Natural killer cell (primary cell): Measurements from ENCODE around the gene TENM3. TPM values are rescaled to one million over a fixed set of nuclear protein-coding genes. Genes with fewer than 3 reads are reported as not detected.

Source experiments
- ATAC-seq, 3 donors: fragments of 150-1000 bp in 2 of 3; fragments of 200-7000 bp in 1 of 3; cut with Tn5 transposase; 1 replicate in 1 of 3; 2 replicates in 2 of 3; pipeline ENCODE4 v1.10.0; 2021; ENCODE audit warnings: mild to moderate bottlenecking in 2 of 3, moderate library complexity in 2 of 3
- DNase-seq, 2 donors: peaks; one replicate each; pipeline versions ENCODE4 v3.0.0 to v3.0.0-alpha.2; 2013 to 2021; ENCODE audit warnings: mixed read lengths in 1 of 2
- H3K27ac ChIP-seq: one replicate; pipeline ENCODE4 v1.5.1; 2013; ENCODE audit warnings: mild to moderate bottlenecking, low read length
- H3K27me3 ChIP-seq: one replicate; pipeline ENCODE4 v1.6.1; 2013; ENCODE audit warnings: low read length; ENCODE audit not compliant: control insufficient read depth, insufficient read depth
- H3K36me3 ChIP-seq: one replicate; pipeline ENCODE4 v1.6.1; 2013; ENCODE audit warnings: low read length; ENCODE audit not compliant: control insufficient read depth, insufficient read depth
- H3K4me1 ChIP-seq: one replicate; pipeline ENCODE4 v1.6.1; 2013; ENCODE audit warnings: low read length; ENCODE audit not compliant: control insufficient read depth, insufficient read depth
- H3K4me3 ChIP-seq: one replicate; pipeline ENCODE4 v1.5.1; 2013; ENCODE audit warnings: low read length
- H3K9me3 ChIP-seq: one replicate; pipeline ENCODE4 v1.6.1; 2013; ENCODE audit warnings: low read length; ENCODE audit not compliant: control insufficient read depth, insufficient read depth
- H3K27ac Mint-ChIP-seq, 2 donors: one replicate each; pipeline ENCODE4 v1.8.0; 2022; ENCODE audit warnings: mild to moderate bottlenecking in 2 of 2, mixed read lengths in 2 of 2, moderate library complexity in 1 of 2
- H3K27me3 Mint-ChIP-seq, 2 donors: one replicate each; pipeline ENCODE4 v1.8.0; 2022; ENCODE audit warnings: low read depth in 2 of 2, mixed read lengths in 2 of 2
- H3K36me3 Mint-ChIP-seq: one replicate; pipeline ENCODE4 v1.8.0; 2022; ENCODE audit warnings: mixed read lengths
- H3K4me1 Mint-ChIP-seq, 2 donors: one replicate each; pipeline ENCODE4 v1.8.0; 2022; ENCODE audit warnings: mixed read lengths in 2 of 2
- H3K4me3 Mint-ChIP-seq: one replicate; pipeline ENCODE4 v1.8.0; 2022; ENCODE audit warnings: mild to moderate bottlenecking, moderate library complexity, mixed read lengths
- H3K9me3 Mint-ChIP-seq, 2 donors: one replicate each; pipeline ENCODE4 v1.8.0; 2022; ENCODE audit warnings: mixed read lengths in 2 of 2
- CTCF ChIP-seq: fragments of 200-600 bp; IDR thresholded peaks from one replicate; pipeline ENCODE4 v1.8.0; 2022; ENCODE audit warnings: antibody characterized with exemption
- WGBS: methylation state at CpG from one replicate; pipeline ENCODE4 v1.1.7; 2013; ENCODE audit warnings: missing lambda C conversion rate; ENCODE audit not compliant: insufficient coverage; 5-methylcytosine and 5-hydroxymethylcytosine counted together
- intact Hi-C: fragments of 100-400 bp; cut with micrococcal nuclease; formaldehyde crosslinking; loops from one replicate; pipeline ENCODE4 v1.14.2; 2022
- total RNA-seq, 4 donors: library from RNA; stranded (reverse); fragments of 120-200 nt in 1 of 4; gene quantifications; one replicate each; pipeline versions ENCODE4 v1.2.3 to v1.2.4, GENCODE V29; 2013 to 2022

The TENM3 gene
- total RNA-seq, 3 donors from 2014 or later (not counting 1 experiment from before 2014, with no cell fraction given), result not detected

DNA sequence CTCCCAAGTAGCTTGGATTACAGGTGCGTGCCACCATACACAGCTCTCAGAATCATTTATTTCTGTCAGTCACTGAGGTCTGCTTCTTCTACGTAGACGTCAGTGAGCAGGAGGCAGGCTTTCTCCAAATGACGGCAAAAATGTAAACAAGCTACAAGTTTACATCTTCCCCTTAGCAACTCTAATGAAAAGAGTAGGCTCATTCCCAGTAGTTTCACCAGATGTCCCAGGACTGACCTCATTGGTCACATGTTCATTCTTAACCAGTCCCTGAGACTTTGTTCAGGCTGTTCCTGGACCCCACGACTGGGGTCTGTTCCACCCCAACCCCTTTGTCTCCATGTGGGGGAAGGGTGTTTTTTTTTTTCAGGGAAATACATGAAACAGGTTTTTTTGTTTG, 67.1 kb downstream of the TENM3 start:
- no peaks in the 10 kb centered on the region for H3K4me1 Mint-ChIP-seq
- no peak overlapping the region for H3K27ac ChIP-seq
- DNase-seq (no peak), ATAC-seq (no peak)
- intact Hi-C loops, result no loop called here
- H3K4me3 ChIP-seq, result no peak overlapping the region
- TF ChIP-seq CTCF, result no peak
- peaks cover 7% of the 10 kb centered on the region in 2 donors for H3K9me3 Mint-ChIP-seq
- H3K27me3 ChIP-seq, result no peaks in the 10 kb centered on the region
- no peaks in the 10 kb centered on the region for H3K36me3 ChIP-seq
- H3K27me3 Mint-ChIP-seq, result no peaks in the 10 kb centered on the region
- H3K9me3 ChIP-seq, result no peaks in the 10 kb centered on the region
- 85% methylated on average over 5 of the region's 5 CpGs for WGBS
- no peak overlapping the region for H3K27ac Mint-ChIP-seq
- no peaks in the 10 kb centered on the region for H3K36me3 Mint-ChIP-seq
- no peaks in the 10 kb centered on the region for H3K4me1 ChIP-seq
- H3K4me3 Mint-ChIP-seq, result no peak overlapping the region

DNA sequence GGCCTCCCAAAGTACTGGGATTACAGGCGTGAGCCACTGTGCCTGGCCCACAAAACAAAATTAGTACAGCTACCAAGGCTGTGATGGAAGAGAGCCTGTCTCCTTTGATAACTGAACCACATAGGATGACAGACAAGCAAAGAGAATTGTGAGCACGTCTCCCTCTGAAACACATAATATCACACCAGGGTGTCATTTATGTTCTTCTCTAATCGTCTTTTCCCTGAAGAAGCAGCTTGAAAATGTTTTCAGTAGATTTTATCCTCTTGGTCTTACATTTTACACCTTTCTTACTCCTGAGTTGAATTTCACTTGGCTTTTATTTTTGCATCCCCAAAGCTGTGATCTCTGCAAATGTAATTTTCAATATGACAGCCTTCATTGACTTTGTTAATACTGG, 67.8 kb downstream of the TENM3 start:
- H3K4me1 ChIP-seq, result no peaks in the 10 kb centered on the region
- Mint-ChIP-seq H3K4me1 (no peaks in the 10 kb centered on the region), H3K27me3 (no peaks in the 10 kb centered on the region), H3K4me3 (no peak overlapping the region), H3K27ac (no peak overlapping the region), H3K36me3 (no peaks in the 10 kb centered on the region), H3K9me3 (peaks cover 10 to 12% of the 10 kb centered on the region in 2 donors)
- no peaks in the 10 kb centered on the region for H3K36me3 ChIP-seq
- H3K27ac ChIP-seq, result no peak overlapping the region
- intact Hi-C loops, result no loop called here
- no peaks in the 10 kb centered on the region for H3K9me3 ChIP-seq
- H3K4me3 ChIP-seq, result no peak overlapping the region
- DNase-seq (no peak), ATAC-seq (no peak)
- TF ChIP-seq CTCF, result no peak
- WGBS, result 66% methylated on average over 3 of the region's 3 CpGs
- no peaks in the 10 kb centered on the region for H3K27me3 ChIP-seq

GRCh38 chr4:182314537-182314936, 71.3 kb downstream of the TENM3 start:
- no peak overlapping the region for H3K4me3 ChIP-seq
- H3K27me3 Mint-ChIP-seq, result no peaks in the 10 kb centered on the region

More at GRCh38 chr4:182314537-182314936, 71.3 kb downstream of the TENM3 start:
- Histone ChIP-seq H3K27ac (no peak overlapping the region), H3K36me3 (no peaks in the 10 kb centered on the region), H3K4me1 (no peaks in the 10 kb centered on the region), H3K9me3 (peaks cover 4% of the 10 kb centered on the region), H3K27me3 (no peaks in the 10 kb centered on the region)
- no peak for DNase-seq
- ATAC-seq, result no peak
- no peaks in the 10 kb centered on the region for H3K36me3 Mint-ChIP-seq
- intact Hi-C loops, result no loop called here
- no CpG with 5 or more reads among the region's 2 CpGs for WGBS
- H3K4me3 Mint-ChIP-seq, result no peak overlapping the region
- no peaks in the 10 kb centered on the region for H3K4me1 Mint-ChIP-seq
- TF ChIP-seq CTCF, result no peak
- H3K27ac Mint-ChIP-seq, result no peak overlapping the region
- peaks cover 9 to 12% of the 10 kb centered on the region in 2 donors for H3K9me3 Mint-ChIP-seq
